Skin epidermis (tissue), 12 donors: ENCODE results near the gene WDR59.
"Not testable (repeated sequence)": the region's sequence is repeated elsewhere in the genome, so short reads cannot be mapped to it uniquely, and the experiment has no call there.

Experiments used
- H3K27ac ChIP-seq, 21 experiments: fragments of 200-600 bp; sonication (generic) in 11 of 21; one replicate each; pipeline ENCODE4 v1.5.0; 2020; ENCODE audit warnings: mild to moderate bottlenecking in 3 of 21, inconsistent platforms in 2 of 21, moderate library complexity in 2 of 21
- H3K4me3 ChIP-seq, 7 experiments: fragments of 200-600 bp; sonication (generic) in 2 of 7; one replicate each; pipeline ENCODE4 v1.5.0; 2020; ENCODE audit warnings: inconsistent platforms in 2 of 7, mild to moderate bottlenecking in 2 of 7, moderate library complexity in 1 of 7

Gene WDR59

GRCh38 chr16:75014318-75014717, 29.4 kb upstream of the WDR59 start:
- H3K27ac ChIP-seq = peak overlapping the region in 6 of 21 experiments; percentile 86 to 92 (median 90)
- H3K4me3 ChIP-seq = no peak overlapping the region

GRCh38 chr16:75013123-75013522, 28.2 kb upstream of the WDR59 start:
- peak overlapping the region in 19 of 21 experiments; percentile 38 to 92 (median 86) for H3K27ac ChIP-seq
- H3K4me3 ChIP-seq = not testable (repeated sequence)

GRCh38 chr16:75012380-75013081, 27.6 kb upstream of the WDR59 start:
- Histone ChIP-seq H3K4me3 (no peak overlapping the region), H3K27ac (peak overlapping the region in 20 of 21 experiments; percentile 67 to 92 (median 85))

GRCh38 chr16:75011634-75012307, 26.8 kb upstream of the WDR59 start:
- H3K4me3 ChIP-seq = no peak overlapping the region

GRCh38 chr16:75010427-75010826, 25.5 kb upstream of the WDR59 start:
- H3K27ac ChIP-seq = peak overlapping the region in 12 of 21 experiments; percentile 72 to 92 (median 86)

More at GRCh38 chr16:75011634-75012307, 26.8 kb upstream of the WDR59 start:
- peak overlapping the region in 20 of 21 experiments; percentile 67 to 92 (median 85) for H3K27ac ChIP-seq

GRCh38 chr16:75007443-75007842, 22.5 kb upstream of the WDR59 start:
- no peak overlapping the region for H3K27ac ChIP-seq
- no peak overlapping the region for H3K4me3 ChIP-seq

More at GRCh38 chr16:75010427-75010826, 25.5 kb upstream of the WDR59 start:
- H3K4me3 ChIP-seq = no peak overlapping the region

- Histone ChIP-seq H3K4me3 (no peak overlapping the region), H3K27ac (no peak overlapping the region)
Observed at GRCh38 chr16:75005697-75006096, 20.8 kb upstream of the WDR59 start.

GRCh38 chr16:75004460-75004859, 19.5 kb upstream of the WDR59 start:
- Histone ChIP-seq H3K27ac (no peak overlapping the region), H3K4me3 (no peak overlapping the region)

- H3K27ac ChIP-seq = peak overlapping the region in 1 of 21 experiments; percentile 18
- H3K4me3 ChIP-seq = no peak overlapping the region
Observed at GRCh38 chr16:75003931-75004330, 19.0 kb upstream of the WDR59 start.

GRCh38 chr16:75002474-75002873, 17.6 kb upstream of the WDR59 start:
- no peak overlapping the region for H3K27ac ChIP-seq
- H3K4me3 ChIP-seq = no peak overlapping the region

GRCh38 chr16:75000481-75001081, 15.7 kb upstream of the WDR59 start:
- peak overlapping the region in 12 of 21 experiments; percentile 1 to 91 (median 86) for H3K27ac ChIP-seq
- H3K4me3 ChIP-seq = peak overlapping the region; percentile 60 to 92 (median 74)

- peak overlapping the region; percentile 60 to 92 (median 74) for H3K4me3 ChIP-seq
- H3K27ac ChIP-seq = peak overlapping the region; percentile 49 to 91 (median 82)
Observed at GRCh38 chr16:74999609-75000480, 14.9 kb upstream of the WDR59 start.

GRCh38 chr16:74999219-74999608, 14.3 kb upstream of the WDR59 start:
- Histone ChIP-seq H3K4me3 (peak overlapping the region; percentile 60 to 92 (median 74)), H3K27ac (peak overlapping the region; percentile 49 to 91 (median 82))

- peak within 1 kb of the TSS; percentile 60 to 92 (median 74) for H3K4me3 ChIP-seq
Observed at GRCh38 chr16:74998481-74999218, 13.7 kb upstream of the WDR59 start, which contains the start of gene ZNRF1. Gene ZNRF1 (plus strand): TSS chr16:74999024. CDS start chr16:74999672, 648 bp downstream.

GRCh38 chr16:74997042-74997491, 12.1 kb upstream of the WDR59 start:
- H3K27ac ChIP-seq = no peak overlapping the region
- no peak overlapping the region for H3K4me3 ChIP-seq

More at GRCh38 chr16:74998481-74999218, 13.7 kb upstream of the WDR59 start, which contains the start of gene ZNRF1:
- peak within 1 kb of the TSS; percentile 49 to 91 (median 82) for H3K27ac ChIP-seq

- no peak overlapping the region for H3K4me3 ChIP-seq
- H3K27ac ChIP-seq = no peak overlapping the region
Observed at GRCh38 chr16:74995986-74996385, 11.1 kb upstream of the WDR59 start.

- Histone ChIP-seq H3K27ac (peak overlapping the region in 2 of 21 experiments; percentile 8 to 41), H3K4me3 (no peak overlapping the region)
Observed at GRCh38 chr16:74991593-74992403, 6.9 kb upstream of the WDR59 start.

- no peak overlapping the region for H3K27ac ChIP-seq
- H3K4me3 ChIP-seq = no peak overlapping the region
Observed at GRCh38 chr16:74991268-74991592, 6.3 kb upstream of the WDR59 start.
